A549 (cell line): ENCODE measurements around the gene ATOSB.

Experiments used
- BCL3 ChIP-seq: fragments of >200 bp; sonication (Bioruptor Twin); formaldehyde crosslinking; IDR thresholded peaks from 3 replicates; pipeline ENCODE4 v1.6.1; 2016
- EP300 ChIP-seq, 2 experiments: fragments of >200 bp; sonication (Bioruptor Twin); formaldehyde crosslinking; IDR thresholded peaks; 2 replicates in 1 of 2; 3 replicates in 1 of 2; pipeline ENCODE4 v1.6.1; 2016 to 2017
- MAZ ChIP-seq: fragments of 150-350 bp; IDR thresholded peaks from 2 replicates; pipeline ENCODE4 v1.6.1; 2014; ENCODE audit warnings: antibody characterized with exemption, low read depth, low read length, borderline replicate concordance
- RNF2 ChIP-seq: fragments of 200-600 bp; sonication (generic); IDR thresholded peaks from 2 replicates; pipeline ENCODE4 v1.6.1; 2016; ENCODE audit warnings: low read depth, mild to moderate bottlenecking, antibody characterized with exemption, moderate library complexity, borderline replicate concordance
- ZFP36 ChIP-seq: fragments of 450-650 bp; IDR thresholded peaks from 2 replicates; pipeline ENCODE4 v1.6.1; 2014; ENCODE audit warnings: borderline replicate concordance; ENCODE audit not compliant: partially characterized antibody
- TF ChIP-seq, protein P1 (sequence below): fragments of 200-600 bp; sonication (generic); IDR thresholded peaks from 2 replicates; pipeline ENCODE4 v1.6.1; 2016; ENCODE audit warnings: antibody characterized with exemption, mild to moderate bottlenecking, moderate library complexity
- TF ChIP-seq, protein P2 (sequence below): fragments of >200 bp; sonication (Bioruptor Twin); formaldehyde crosslinking; IDR thresholded peaks from 3 replicates; pipeline ENCODE4 v1.5.1; 2016

GRCh38 chr9:35161713-35162604 lies 46.3 kb upstream of the ATOSB start, which contains the start of gene UNC13B:
- no peak for TF ChIP-seq ZFP36
- TF ChIP-seq, protein P1, sequence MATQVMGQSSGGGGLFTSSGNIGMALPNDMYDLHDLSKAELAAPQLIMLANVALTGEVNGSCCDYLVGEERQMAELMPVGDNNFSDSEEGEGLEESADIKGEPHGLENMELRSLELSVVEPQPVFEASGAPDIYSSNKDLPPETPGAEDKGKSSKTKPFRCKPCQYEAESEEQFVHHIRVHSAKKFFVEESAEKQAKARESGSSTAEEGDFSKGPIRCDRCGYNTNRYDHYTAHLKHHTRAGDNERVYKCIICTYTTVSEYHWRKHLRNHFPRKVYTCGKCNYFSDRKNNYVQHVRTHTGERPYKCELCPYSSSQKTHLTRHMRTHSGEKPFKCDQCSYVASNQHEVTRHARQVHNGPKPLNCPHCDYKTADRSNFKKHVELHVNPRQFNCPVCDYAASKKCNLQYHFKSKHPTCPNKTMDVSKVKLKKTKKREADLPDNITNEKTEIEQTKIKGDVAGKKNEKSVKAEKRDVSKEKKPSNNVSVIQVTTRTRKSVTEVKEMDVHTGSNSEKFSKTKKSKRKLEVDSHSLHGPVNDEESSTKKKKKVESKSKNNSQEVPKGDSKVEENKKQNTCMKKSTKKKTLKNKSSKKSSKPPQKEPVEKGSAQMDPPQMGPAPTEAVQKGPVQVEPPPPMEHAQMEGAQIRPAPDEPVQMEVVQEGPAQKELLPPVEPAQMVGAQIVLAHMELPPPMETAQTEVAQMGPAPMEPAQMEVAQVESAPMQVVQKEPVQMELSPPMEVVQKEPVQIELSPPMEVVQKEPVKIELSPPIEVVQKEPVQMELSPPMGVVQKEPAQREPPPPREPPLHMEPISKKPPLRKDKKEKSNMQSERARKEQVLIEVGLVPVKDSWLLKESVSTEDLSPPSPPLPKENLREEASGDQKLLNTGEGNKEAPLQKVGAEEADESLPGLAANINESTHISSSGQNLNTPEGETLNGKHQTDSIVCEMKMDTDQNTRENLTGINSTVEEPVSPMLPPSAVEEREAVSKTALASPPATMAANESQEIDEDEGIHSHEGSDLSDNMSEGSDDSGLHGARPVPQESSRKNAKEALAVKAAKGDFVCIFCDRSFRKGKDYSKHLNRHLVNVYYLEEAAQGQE: no peak
- peak; percentile 44; the same call in 1 of the 3 replicates for TF ChIP-seq BCL3
- TF ChIP-seq, protein P2, sequence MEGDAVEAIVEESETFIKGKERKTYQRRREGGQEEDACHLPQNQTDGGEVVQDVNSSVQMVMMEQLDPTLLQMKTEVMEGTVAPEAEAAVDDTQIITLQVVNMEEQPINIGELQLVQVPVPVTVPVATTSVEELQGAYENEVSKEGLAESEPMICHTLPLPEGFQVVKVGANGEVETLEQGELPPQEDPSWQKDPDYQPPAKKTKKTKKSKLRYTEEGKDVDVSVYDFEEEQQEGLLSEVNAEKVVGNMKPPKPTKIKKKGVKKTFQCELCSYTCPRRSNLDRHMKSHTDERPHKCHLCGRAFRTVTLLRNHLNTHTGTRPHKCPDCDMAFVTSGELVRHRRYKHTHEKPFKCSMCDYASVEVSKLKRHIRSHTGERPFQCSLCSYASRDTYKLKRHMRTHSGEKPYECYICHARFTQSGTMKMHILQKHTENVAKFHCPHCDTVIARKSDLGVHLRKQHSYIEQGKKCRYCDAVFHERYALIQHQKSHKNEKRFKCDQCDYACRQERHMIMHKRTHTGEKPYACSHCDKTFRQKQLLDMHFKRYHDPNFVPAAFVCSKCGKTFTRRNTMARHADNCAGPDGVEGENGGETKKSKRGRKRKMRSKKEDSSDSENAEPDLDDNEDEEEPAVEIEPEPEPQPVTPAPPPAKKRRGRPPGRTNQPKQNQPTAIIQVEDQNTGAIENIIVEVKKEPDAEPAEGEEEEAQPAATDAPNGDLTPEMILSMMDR: peak; percentile 13; the same call in 1 of the 3 replicates
- no peak for TF ChIP-seq RNF2
- no peak for TF ChIP-seq MAZ
- TF ChIP-seq EP300 (IDR thresholded peaks at IDR 0.05): no peak
